OCI-LY3 (cell line): ENCODE data around the gene TMEM125.

Experiments used
- EZH2phosphoT487 ChIP-seq: fragments of 200-600 bp; shearing (Covaris generic); IDR thresholded peaks from 2 replicates; pipeline ENCODE4 v1.6.1; 2018; ENCODE audit warnings: antibody characterized with exemption, mixed run types, low read depth
- TF ChIP-seq, protein P1 (sequence below): fragments of 200-600, 300-600 bp; sonication (generic); IDR thresholded peaks from 2 replicates; pipeline ENCODE4 v1.5.1; 2014; ENCODE audit warnings: antibody characterized with exemption, low read length, low read depth

GRCh38 chr1:43282220-43283195 lies 12.7 kb downstream of the TMEM125 start:
- TF ChIP-seq, protein P1, sequence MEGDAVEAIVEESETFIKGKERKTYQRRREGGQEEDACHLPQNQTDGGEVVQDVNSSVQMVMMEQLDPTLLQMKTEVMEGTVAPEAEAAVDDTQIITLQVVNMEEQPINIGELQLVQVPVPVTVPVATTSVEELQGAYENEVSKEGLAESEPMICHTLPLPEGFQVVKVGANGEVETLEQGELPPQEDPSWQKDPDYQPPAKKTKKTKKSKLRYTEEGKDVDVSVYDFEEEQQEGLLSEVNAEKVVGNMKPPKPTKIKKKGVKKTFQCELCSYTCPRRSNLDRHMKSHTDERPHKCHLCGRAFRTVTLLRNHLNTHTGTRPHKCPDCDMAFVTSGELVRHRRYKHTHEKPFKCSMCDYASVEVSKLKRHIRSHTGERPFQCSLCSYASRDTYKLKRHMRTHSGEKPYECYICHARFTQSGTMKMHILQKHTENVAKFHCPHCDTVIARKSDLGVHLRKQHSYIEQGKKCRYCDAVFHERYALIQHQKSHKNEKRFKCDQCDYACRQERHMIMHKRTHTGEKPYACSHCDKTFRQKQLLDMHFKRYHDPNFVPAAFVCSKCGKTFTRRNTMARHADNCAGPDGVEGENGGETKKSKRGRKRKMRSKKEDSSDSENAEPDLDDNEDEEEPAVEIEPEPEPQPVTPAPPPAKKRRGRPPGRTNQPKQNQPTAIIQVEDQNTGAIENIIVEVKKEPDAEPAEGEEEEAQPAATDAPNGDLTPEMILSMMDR, result no peak
- no peak for TF ChIP-seq EZH2phosphoT487
